GM18520 (cell line): ENCODE data around the gene SLAIN1.

ENCODE experiments used
- ATAC-seq: cut with Tn5 transposase; IDR thresholded peaks from one replicate; pipeline ENCODE4 v1.9.1; 2021; ENCODE audit not compliant: unreplicated experiment

The SLAIN1 gene

GRCh38 chr13:77714119-77714755 lies 16.8 kb downstream of the SLAIN1 start:
- ATAC-seq, result no peak

DNA sequence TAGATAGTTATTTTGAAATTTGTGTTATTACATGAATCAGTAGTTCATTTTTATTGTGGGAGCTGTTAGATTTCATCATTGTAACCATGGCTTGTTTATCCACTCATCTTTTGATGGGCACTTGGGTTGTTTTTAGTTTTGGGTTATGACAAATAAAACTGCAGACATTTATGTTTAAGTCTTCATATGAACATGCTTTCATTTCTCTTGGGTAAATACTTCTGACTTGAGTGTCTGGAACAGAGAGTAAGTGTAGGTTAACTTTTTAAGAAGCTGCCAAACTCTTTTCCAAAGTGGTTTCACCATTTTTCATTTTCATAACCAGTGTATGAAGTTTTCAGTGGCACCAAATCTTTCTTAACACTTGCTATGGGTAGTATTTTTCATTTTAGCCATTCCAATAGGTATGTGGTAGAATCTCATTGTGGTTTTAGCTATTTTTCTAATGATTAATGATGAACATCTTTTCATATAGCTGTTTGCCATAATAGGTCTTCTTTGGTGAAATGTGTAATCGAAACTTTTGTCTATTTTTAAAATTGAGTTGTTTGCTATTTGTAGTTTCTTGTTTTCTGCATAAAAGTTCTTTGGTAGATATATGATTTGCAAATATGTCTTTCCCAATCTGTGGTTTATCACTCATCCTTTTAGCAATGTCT lies 17.9 kb downstream of the SLAIN1 start:
- no peak for ATAC-seq

- no peak for ATAC-seq
Measured at GRCh38 chr13:77716692-77717091, 19.2 kb downstream of the SLAIN1 start.

GRCh38 chr13:77717508-77717907 lies 20.0 kb downstream of the SLAIN1 start:
- no peak for ATAC-seq

DNA sequence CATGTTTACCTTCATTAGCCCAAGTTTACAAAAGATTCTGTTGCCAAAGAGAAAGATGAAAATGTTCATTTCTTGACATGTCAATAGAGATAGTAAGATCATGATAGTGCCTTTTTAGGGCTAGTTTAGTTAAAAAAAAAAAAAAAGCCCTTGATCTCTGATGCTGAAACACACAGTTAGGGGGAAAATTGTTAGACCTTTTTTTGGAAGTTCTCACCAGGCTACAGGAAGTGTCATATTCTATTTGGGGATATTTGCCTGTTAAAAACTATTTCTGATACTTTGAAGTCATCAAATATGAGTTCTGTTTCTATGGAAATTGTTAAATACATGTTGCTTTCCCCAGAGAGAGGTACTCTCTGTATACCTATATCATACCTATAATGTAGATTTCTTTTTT lies 21.6 kb downstream of the SLAIN1 start:
- no peak for ATAC-seq

DNA sequence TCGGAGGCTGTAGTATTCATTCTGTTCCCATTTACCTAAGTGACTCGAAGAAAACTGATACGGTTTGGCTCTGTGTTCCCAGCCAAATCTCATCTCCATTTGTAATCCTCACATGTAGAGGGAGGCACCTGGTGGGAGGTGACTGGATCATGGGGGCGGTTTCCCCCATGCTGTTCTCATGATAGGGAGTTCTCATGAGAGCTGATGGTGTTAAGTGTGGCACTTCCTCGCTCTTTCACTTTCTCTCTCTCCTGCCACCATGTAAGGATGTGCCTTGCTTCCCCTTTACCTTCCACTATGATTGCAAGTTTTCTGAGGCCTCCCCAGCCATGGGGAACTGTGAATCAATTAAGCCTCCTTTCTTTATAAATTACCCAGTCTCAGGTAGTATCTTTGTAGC lies 23.5 kb downstream of the SLAIN1 start:
- no peak for ATAC-seq

DNA sequence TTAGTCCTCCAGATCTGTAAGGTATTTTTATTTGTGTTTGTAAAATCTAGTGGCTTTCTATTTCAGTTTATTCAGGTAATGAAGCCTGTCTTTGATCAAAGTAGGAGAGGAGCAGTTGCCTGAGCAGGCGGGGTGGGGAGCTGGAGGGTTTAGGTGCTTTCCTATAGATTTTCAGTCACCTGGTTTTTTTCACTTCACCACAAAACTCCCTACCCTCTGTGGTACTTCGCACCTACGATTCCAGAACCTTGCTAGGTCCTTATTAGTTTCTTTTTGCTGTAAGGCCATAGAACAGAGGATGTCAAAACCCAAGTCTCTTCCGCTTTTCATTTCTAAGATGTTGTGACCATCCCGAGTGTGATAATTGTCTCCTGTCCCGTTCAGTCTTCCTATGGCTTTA lies 26.6 kb downstream of the SLAIN1 start:
- peak; percentile 79 for ATAC-seq

DNA sequence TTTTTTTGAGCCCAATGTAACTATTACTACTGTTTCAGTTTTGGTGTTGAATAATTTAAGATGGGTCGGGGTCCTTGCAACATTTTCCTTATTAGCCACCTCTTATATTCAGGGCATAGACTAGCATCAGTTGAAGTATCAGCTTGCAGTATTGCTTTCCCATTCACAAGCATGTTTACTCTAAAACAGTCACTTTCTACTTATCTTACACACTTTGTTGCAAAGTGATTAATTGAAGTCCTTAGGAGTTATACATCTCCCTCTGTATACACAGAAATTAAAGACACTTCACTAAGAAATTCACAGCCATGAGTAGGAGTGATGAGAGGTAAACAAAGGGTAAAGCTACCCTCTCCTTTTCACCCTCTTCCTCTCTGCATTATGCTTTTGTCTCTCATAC lies 27.6 kb downstream of the SLAIN1 start:
- ATAC-seq, result no peak

- ATAC-seq, result no peak
Measured at GRCh38 chr13:77728265-77729125, 31.0 kb downstream of the SLAIN1 start.

- ATAC-seq, result peak; percentile 98
Measured at GRCh38 chr13:77729502-77730221, 32.2 kb downstream of the SLAIN1 start.

- no peak for ATAC-seq
Measured at GRCh38 chr13:77730572-77730971, 33.1 kb downstream of the SLAIN1 start.

- no peak for ATAC-seq
Measured at GRCh38 chr13:77732287-77732686, 34.8 kb downstream of the SLAIN1 start.

DNA sequence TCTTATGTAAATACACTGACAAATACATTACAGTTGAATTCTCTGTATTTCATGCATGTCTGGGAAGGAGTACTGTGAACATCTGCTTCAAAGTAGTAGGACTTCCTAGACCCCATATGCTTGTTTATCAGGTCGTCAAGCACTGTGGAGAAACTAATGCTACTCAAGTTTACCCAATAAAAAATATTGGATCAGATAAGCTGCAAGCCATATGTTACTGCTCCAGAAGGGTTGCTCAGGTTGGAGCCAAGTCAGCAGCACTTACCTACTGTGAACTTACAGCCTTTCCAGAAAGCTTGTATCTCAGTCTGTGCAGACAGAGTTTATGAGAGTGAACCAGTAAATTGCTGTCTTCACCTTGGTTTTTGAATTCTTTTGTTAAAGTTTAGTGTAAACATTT lies 36.2 kb downstream of the SLAIN1 start:
- ATAC-seq, result no peak

DNA sequence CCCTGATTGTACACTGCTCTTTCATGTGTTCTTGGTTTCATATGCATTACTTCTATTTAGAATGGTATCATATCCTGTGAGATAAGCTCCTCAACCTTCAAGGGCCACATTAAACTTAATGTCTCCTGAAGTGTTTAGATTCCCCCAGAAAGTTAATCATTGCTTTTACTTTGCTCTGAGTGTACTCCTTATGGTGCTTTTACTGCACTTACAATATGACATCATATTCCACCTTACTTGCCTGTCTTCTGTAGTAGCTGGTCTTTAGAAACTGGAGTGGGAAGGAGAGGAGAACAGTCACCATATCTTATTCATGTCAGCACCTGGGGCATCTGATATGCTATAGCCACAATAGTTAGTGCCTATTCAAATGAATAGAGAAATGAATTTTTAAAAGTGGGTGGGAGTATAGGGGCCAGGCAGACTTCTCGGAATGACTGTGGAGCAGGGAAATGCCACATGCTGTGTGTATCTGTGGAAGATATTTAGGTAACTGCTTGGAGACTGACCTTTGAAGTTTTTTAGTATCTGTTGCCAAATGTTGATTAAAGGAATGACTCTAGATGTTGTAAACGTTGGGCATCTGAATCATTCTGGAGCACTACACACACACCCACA lies 40.2 kb downstream of the SLAIN1 start:
- ATAC-seq, result peak; percentile 72

- ATAC-seq, result no peak
Measured at GRCh38 chr13:77740097-77740735, 42.7 kb downstream of the SLAIN1 start.

GRCh38 chr13:77740931-77741596 lies 43.6 kb downstream of the SLAIN1 start:
- ATAC-seq, result no peak

- no peak for ATAC-seq
Measured at GRCh38 chr13:77741597-77741972, 44.1 kb downstream of the SLAIN1 start.

GRCh38 chr13:77742801-77743200 lies 45.3 kb downstream of the SLAIN1 start:
- ATAC-seq, result no peak

DNA sequence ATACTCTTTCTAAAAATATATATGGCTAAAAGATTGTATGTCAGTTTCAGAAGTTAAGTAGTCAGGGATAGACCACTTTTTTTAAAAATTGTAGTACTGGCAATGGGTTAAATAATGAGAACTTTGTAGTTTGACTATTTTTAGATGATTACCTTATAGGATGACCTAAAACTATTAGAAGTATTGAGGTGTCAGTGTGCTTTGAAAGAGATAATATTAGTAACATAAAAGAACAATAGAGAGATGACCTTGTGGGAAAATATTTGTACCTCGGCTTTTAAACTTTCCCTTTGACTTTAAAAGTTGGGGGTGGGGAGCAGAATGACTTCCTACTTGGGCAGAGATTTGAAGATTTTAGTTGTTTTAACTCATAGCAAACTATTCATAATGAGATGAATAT lies 48.3 kb downstream of the SLAIN1 start:
- no peak for ATAC-seq

DNA sequence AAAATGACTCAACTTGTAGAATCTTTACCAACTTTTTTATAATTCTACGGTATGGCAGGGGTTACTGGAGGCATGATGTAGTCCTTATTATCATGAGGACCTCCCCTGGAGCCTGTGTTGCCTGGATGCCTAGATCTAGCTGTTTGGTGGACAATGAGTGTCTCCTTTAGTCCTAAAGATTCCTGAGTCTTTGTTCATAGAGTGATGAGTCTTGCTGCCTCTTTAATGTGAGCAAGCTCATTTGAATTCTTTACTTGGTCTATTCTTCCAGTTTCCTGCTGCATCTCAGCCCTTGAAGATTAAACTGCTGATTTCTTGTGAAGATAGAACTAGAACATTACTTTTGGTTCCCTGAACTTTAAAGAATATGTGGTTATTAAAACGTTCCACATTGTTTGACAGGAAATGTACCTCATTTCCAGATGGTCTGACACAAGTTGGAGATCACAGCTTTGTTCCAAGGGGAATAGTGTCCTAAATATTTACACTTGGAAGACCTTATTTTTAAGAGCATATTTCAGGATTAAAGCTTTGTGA lies 51.9 kb downstream of the SLAIN1 start:
- ATAC-seq, result no peak
